Choroid plexus epithelial cell (primary cell): ENCODE results near the gene GALNT1.
"Not testable (repeated sequence)": the region's sequence is repeated elsewhere in the genome, so short reads cannot be mapped to it uniquely, and the experiment has no call there.

Experiments used
- DNase-seq: peaks from one replicate; pipeline ENCODE4 v3.0.0-alpha.2; 2010; ENCODE audit warnings: low read depth
- H3K4me3 ChIP-seq: 2 replicates; pipeline ENCODE4 v1.5.1; 2011; ENCODE audit warnings: low read depth, mild to moderate bottlenecking, control low read depth, low read length, moderate library complexity
- CTCF ChIP-seq: conservative IDR thresholded peaks from 2 replicates; pipeline ENCODE4 v1.5.1; 2011; ENCODE audit warnings: low read depth, mild to moderate bottlenecking, control low read depth, inconsistent platforms, low read length, moderate library complexity

Gene GALNT1

GRCh38 chr18:35581546-35581897, at the start of gene GALNT1:
Gene GALNT1 (plus strand): TSS chr18:35581740. CDS start chr18:35654663, 72,923 bp downstream.
- no peak for TF ChIP-seq CTCF
- peak within 1 kb of the TSS; percentile 80 for H3K4me3 ChIP-seq
- no peak for DNase-seq

DNA sequence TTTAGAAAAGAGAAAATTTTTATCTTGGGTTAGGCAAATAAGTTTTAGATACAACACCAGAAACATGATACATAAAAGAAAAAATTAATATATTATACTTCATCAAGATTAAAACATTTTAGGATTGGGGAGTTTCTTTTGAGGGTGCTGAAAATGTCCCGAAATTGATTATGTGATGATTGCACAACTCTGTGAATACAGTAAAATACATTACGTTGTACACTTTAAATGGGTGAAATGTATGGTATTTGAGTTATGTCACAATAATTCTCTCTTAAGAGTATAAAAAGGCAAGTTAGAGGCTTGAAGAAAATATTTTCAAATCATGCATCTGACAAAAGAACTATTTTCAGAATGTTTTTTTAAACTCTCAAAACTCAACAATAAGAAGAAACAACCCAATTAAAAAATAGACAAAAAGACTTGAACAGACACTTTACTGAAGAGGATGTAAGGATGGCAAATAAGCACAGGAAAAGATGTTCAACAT, 47.6 kb upstream of the GALNT1 start:
- no peak for TF ChIP-seq CTCF
- H3K4me3 ChIP-seq = no peak overlapping the region
- no peak for DNase-seq

- no peak overlapping the region for H3K4me3 ChIP-seq
- DNase-seq = no peak
- no peak for TF ChIP-seq CTCF
Measured at GRCh38 chr18:35535297-35535696, 46.2 kb upstream of the GALNT1 start.

DNA sequence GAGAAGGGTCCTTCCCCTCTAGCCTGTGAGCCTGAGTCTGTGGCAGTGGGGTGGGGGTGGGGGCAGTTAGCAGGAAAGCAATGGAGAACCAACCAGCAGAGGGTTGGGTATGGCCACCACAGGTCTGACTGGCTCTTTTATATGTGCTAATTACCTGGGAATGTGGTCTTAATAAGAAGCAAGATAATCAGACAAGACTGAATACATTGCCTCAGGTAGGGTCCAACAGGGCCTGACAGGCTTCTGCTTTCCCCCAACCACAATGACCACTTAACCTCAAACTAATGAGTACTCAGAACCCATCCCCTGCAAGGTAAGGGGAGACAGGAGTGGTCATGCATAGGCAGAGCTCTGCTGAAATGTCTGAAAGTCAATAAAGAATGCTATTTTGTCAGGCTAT, 39.2 kb upstream of the GALNT1 start:
- TF ChIP-seq CTCF = no peak
- no peak overlapping the region for H3K4me3 ChIP-seq
- DNase-seq = no peak

DNA sequence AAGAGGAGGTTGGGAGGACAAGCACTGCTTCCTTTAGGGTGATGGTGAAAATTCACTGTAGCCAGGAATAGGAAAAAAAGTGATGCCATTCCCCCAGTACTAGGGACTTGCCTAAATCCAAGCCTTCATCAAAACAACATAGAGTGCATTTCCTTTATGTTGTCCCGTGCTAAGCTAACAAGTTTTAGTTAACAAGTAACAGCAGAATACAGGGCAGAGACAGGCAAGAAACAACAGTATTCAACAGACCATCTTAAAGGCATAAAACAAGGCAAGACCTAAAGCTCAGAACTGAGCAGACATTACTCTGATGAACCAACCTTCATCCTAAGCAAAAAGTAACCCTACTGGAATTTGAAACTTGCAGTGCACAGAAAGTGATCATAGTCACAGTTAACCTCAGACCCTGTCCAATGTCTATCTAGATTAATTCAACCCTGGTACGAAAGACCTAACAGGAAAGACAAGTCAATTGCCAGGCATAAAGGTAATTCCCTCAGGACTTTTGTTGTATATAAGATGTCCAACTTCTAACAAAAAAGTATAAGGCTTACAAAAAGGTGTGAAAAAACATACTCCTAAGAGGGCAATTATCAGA, 34.4 kb upstream of the GALNT1 start:
- no peak overlapping the region for H3K4me3 ChIP-seq
- no peak for DNase-seq
- TF ChIP-seq CTCF = no peak

- TF ChIP-seq CTCF = no peak
- no peak overlapping the region for H3K4me3 ChIP-seq
- peak; percentile 33 for DNase-seq
Measured at GRCh38 chr18:35549564-35549963, 32.0 kb upstream of the GALNT1 start.

DNA sequence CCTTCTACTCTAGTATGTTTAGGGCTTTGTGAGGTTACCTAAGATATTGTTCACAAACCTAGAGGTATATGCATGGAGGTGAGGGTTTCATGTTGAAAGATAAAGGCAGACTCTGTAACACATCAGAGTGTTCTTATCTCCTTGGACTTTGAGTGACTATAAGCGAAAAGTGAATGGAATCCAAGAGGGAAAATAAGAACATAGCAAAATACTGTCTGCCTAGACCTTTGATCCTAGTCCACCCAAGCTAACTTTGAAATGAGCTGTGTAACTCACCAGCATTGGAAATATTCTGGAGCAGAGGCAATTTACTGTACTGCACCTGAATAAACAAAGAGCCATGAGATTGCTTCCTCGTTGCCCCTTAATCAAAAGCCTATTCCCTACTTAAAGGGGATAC, 28.2 kb upstream of the GALNT1 start:
- peak; percentile 12 for DNase-seq
- no peak overlapping the region for H3K4me3 ChIP-seq
- TF ChIP-seq CTCF = no peak

- DNase-seq, H3K4me3 ChIP-seq: not testable (repeated sequence)
Measured at GRCh38 chr18:35555538-35555937, 26.0 kb upstream of the GALNT1 start.
